HG02885 (cell line): Measurements from ENCODE around the gene LRRC61.
"Not testable (repeated sequence)": the region's sequence is repeated elsewhere in the genome, so short reads cannot be mapped to it uniquely, and the experiment has no call there.

Experiments
- ATAC-seq: cut with Tn5 transposase; IDR thresholded peaks from one replicate; pipeline ENCODE4 v1.9.1; 2021; ENCODE audit warnings: mild to moderate bottlenecking; ENCODE audit not compliant: unreplicated experiment, poor library complexity

The LRRC61 gene

DNA sequence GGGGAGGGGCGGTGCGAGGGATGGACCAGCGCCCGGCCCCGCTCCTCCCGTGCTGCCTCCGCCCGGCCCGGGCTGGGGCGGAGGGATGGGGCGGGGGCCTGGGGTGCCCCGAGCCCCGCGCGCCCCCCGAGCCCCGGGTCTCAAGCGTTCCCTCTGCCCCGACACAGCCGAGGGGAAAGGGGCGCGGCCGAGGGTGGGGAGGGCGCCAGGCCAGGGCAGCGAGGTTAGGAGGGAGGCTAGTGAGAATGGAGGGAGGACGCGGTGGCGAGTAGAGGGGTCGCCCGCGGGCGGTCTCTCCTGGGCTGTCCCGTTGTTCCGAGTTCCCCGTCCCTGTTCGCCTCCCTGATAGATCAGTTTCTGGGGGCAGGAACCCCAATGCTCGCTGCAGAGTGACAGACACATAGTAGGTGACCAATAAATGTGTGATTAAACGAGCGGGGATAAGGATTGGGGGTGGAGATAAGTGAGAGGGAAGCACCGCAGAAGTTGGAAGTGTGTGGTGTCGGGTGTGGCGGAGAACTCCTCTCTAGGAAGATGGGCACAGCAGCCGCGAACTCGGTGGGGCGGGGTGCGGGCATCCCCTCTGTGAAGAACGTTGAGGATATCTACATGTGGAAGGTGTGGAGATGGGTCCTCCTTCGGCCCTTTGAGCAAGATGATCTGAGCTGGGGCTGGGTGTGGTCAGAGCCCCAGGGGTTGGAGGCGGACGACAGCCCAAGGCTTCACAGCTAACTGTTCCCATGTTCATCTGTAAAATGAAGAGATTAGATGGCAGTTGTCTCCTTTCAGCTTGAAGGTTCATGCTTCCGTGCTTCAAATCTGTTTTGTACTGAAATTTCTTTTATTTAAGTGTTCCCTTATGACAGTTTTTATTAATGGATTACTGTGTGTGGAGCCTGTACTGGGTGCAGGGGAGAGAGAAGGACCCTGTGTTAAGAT is 56.6 kb downstream of the LRRC61 start:
- peak; percentile 26 for ATAC-seq

GRCh38 chr7:150380463-150380862 is 57.3 kb downstream of the LRRC61 start:
- ATAC-seq = no peak

DNA sequence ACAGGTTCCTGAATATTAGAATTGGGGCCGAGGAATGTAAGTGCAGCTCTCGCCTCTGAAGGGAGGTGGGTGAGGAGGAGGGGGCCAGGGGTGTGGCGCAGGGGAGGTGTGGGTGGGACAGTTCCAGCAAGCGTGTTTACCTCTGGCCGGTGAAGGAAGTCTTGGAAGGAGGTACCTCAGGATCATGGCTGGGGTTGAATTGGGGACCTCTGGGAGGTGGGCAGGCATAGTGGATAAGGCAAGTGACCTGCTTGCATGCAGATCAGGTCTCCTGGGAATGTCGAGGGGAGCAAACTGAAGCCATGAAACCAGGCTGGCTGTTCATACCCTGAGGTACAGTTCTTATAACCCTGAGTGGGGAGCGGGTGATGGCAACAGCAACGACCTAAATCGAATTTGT is 57.9 kb downstream of the LRRC61 start:
- no peak for ATAC-seq

- no peak for ATAC-seq
Observed at GRCh38 chr7:150381785-150382122, 58.6 kb downstream of the LRRC61 start.

- no peak for ATAC-seq
Observed at GRCh38 chr7:150382123-150382843, 59.1 kb downstream of the LRRC61 start.

GRCh38 chr7:150382844-150383225 is 59.7 kb downstream of the LRRC61 start:
- ATAC-seq = no peak

GRCh38 chr7:150383710-150384397 is 60.7 kb downstream of the LRRC61 start:
- ATAC-seq = no peak

- ATAC-seq = no peak
Observed at GRCh38 chr7:150384406-150385301, 61.5 kb downstream of the LRRC61 start.

- no peak for ATAC-seq
Observed at GRCh38 chr7:150385302-150385723, 62.2 kb downstream of the LRRC61 start.

DNA sequence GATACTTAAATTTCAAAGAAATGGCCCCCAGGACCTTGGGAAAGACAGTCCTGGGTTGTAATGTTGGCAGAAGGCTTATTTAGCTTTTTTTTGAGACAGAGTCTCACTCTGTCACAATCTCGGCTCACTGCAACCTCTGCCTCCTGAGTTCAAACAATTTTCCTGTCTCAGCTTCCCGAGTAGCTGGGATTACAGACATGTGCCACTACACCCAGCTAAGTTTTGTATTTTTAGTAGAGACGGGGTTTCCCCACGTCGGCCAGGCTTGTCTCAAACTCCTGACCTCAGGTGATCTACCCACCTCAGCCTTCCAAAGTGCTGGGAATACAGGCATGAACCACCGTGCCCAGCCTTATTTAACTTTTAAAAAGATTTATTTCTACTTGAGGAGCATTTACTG is 62.7 kb downstream of the LRRC61 start:
- not testable (repeated sequence) for ATAC-seq
